Mucosa of descending colon (tissue), 3 donors: Measurements from ENCODE around the gene N4BP2L1. TPM values are rescaled to one million over a fixed set of nuclear protein-coding genes. Genes with fewer than 3 reads are reported as not detected.
"Not testable (repeated sequence)": the region's sequence is repeated elsewhere in the genome, so short reads cannot be mapped to it uniquely, and the experiment has no call there.

Experiments used
- ATAC-seq: fragments of 200-7000 bp; cut with Tn5 transposase; one replicate; pipeline ENCODE4 v1.9.1; 2020; ENCODE audit warnings: mild to moderate bottlenecking, moderate library complexity
- DNase-seq, 3 donors: peaks; one replicate each; pipeline ENCODE4 v3.0.0-alpha.2; 2020
- H3K36me3 ChIP-seq: fragments of 200-600 bp; one replicate; pipeline ENCODE4 v1.8.0; 2021; ENCODE audit warnings: low read depth, mild to moderate bottlenecking
- H3K4me1 ChIP-seq: fragments of 200-600 bp; one replicate; pipeline ENCODE4 v1.8.0; 2021; ENCODE audit warnings: low read depth, mild to moderate bottlenecking
- H3K4me3 ChIP-seq: fragments of 200-600 bp; one replicate; pipeline ENCODE4 v1.8.0; 2021; ENCODE audit warnings: mild to moderate bottlenecking
- H3K9me3 ChIP-seq: fragments of 200-600 bp; one replicate; pipeline ENCODE4 v1.8.0; 2021; ENCODE audit warnings: mild to moderate bottlenecking
- intact Hi-C, 2 donors: fragments of 100-400 bp; cut with DNase I in 1 of 2; cut with micrococcal nuclease in 1 of 2; formaldehyde crosslinking; loops; one replicate each; pipeline versions ENCODE4 v1.11.0 to v1.11.1; 2022; cut with DNase I, micrococcal nuclease
- total RNA-seq, 3 donors: library from RNA; stranded (reverse); fragmentation: NEBNext Ultra II Directional in 2 of 3; extraction: Animal tissue kit (Norgen Biotek cat#: 25700) in 2 of 3; gene quantifications; one replicate each; pipeline versions ENCODE4 v1.2.1 to v1.2.4, GENCODE V29; 2021 to 2023
- TF ChIP-seq, protein P1 (sequence below): fragments of 200-600 bp; IDR thresholded peaks from one replicate; pipeline ENCODE4 v1.8.0; 2022; ENCODE audit warnings: antibody characterized with exemption, mild to moderate bottlenecking
- donor health status: DM: no; HTN: no; CAD: no; lungs with moderate emphysema.
- donor health status: DM: no; HTN: no; CAD: no.
- donor health status: DM: no; HTN: yes; CAD: no.

The N4BP2L1 gene
- total RNA-seq, 3 donors from 2014 or later, result 8.5 to 14.1 (median 11.6) TPM

GRCh38 chr13:32378012-32378411 lies 49.9 kb downstream of the N4BP2L1 start:
- Histone ChIP-seq H3K4me3 (no peak overlapping the region), H3K9me3 (no peaks in the 10 kb centered on the region), H3K4me1 (no peaks in the 10 kb centered on the region), H3K36me3 (no peaks in the 10 kb centered on the region)
- intact Hi-C loops, result no loop called here
- ATAC-seq, result no peak
- DNase-seq, result no peak
- TF ChIP-seq, protein P1, sequence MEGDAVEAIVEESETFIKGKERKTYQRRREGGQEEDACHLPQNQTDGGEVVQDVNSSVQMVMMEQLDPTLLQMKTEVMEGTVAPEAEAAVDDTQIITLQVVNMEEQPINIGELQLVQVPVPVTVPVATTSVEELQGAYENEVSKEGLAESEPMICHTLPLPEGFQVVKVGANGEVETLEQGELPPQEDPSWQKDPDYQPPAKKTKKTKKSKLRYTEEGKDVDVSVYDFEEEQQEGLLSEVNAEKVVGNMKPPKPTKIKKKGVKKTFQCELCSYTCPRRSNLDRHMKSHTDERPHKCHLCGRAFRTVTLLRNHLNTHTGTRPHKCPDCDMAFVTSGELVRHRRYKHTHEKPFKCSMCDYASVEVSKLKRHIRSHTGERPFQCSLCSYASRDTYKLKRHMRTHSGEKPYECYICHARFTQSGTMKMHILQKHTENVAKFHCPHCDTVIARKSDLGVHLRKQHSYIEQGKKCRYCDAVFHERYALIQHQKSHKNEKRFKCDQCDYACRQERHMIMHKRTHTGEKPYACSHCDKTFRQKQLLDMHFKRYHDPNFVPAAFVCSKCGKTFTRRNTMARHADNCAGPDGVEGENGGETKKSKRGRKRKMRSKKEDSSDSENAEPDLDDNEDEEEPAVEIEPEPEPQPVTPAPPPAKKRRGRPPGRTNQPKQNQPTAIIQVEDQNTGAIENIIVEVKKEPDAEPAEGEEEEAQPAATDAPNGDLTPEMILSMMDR, result no peak

DNA sequence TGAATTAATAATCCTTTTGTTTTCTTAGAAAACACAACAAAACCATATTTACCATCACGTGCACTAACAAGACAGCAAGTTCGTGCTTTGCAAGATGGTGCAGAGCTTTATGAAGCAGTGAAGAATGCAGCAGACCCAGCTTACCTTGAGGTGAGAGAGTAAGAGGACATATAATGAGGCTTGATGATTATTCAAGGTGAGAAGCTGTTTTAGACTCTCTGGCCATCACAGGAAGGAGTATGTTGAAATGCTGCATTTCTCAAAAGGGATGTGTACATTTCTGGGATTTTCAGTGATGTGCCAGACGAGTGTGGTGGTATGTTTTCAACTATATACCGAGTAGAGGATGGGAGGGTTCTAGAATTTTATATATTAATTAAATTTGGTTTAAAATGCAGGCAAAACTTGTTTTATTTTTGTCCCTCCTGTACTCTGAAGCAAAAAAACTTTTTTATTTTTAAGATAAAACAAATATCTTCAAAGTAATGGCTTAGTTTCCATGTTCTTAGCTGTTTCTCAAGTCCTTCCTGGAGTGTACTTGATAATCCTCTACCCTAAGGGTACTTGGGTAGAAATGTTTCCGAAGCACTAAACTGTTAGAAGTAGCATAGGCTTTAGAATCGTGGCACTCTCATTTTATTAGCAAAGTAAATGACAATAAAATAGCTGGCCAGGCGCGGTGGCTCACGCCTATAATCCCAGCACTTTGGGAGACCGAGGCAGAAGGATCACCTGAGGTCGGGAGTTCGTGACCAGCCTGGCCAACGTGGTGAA lies 51.1 kb downstream of the N4BP2L1 start:
- Histone ChIP-seq H3K4me3 (no peak overlapping the region), H3K36me3 (no peaks in the 10 kb centered on the region), H3K9me3 (no peaks in the 10 kb centered on the region), H3K4me1 (no peaks in the 10 kb centered on the region)
- DNase-seq (no peak), ATAC-seq (no peak)
- intact Hi-C loops, result no loop called here
- TF ChIP-seq, protein P1, result no peak

- Histone ChIP-seq H3K4me3 (no peak overlapping the region), H3K9me3 (no peaks in the 10 kb centered on the region), H3K4me1 (no peaks in the 10 kb centered on the region), H3K36me3 (no peaks in the 10 kb centered on the region)
- intact Hi-C loops, result no loop called here
- no peak for DNase-seq
- no peak for ATAC-seq
- TF ChIP-seq, protein P1, result no peak
Observed at GRCh38 chr13:32370805-32371204, 57.1 kb downstream of the N4BP2L1 start.

DNA sequence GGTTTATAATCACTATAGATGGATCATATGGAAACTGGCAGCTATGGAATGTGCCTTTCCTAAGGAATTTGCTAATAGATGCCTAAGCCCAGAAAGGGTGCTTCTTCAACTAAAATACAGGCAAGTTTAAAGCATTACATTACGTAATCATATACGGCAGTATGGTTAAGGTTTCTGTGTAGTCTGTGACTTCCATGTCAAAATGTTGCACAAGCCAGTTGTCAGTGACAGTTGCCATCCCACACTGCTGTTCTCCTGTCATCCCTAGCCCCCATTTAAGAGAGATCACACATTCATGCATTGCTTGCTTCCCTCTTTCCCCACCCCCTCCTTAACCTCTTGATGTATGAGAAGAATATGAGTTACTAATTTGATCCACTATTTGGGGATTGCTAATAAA lies 65.4 kb downstream of the N4BP2L1 start:
- no peak overlapping the region for H3K4me3 ChIP-seq
- no peaks in the 10 kb centered on the region for H3K9me3 ChIP-seq
- no peak for ATAC-seq
- no peaks in the 10 kb centered on the region for H3K36me3 ChIP-seq
- H3K4me1 ChIP-seq, result no peaks in the 10 kb centered on the region
- no peak for DNase-seq
- intact Hi-C loops, result no loop called here
- TF ChIP-seq, protein P1, result no peak

- H3K36me3 ChIP-seq, intact Hi-C loops, H3K9me3 ChIP-seq, H3K4me1 ChIP-seq, DNase-seq, H3K4me3 ChIP-seq, ATAC-seq: not testable (repeated sequence)
Observed at GRCh38 chr13:32355935-32356334, 72.0 kb downstream of the N4BP2L1 start.

DNA sequence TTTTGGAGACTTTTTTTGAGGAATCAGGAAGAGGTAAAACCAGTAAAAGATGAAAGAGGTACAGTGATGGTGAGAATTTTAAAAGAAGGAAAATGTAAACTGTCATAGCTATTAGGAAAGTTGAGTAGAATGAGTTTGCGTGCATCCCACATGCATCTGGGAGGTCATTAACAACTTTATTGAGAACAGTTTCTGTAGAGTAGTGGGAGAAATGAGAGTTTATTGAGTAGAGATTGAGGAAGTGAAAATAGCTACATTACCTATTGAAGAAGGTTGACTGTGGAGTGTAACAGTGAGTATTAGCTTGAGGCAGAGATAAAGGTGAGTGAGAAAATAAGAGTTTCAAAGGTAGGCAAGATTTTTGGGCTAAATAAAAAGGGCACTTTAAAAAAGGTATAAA lies 73.9 kb downstream of the N4BP2L1 start:
- TF ChIP-seq, protein P1, result no peak
- intact Hi-C loops, result no loop called here
- H3K4me3 ChIP-seq, result no peak overlapping the region
- H3K4me1 ChIP-seq, result no peaks in the 10 kb centered on the region
- no peak for ATAC-seq
- no peak for DNase-seq
- no peaks in the 10 kb centered on the region for H3K9me3 ChIP-seq
- H3K36me3 ChIP-seq, result no peaks in the 10 kb centered on the region

DNA sequence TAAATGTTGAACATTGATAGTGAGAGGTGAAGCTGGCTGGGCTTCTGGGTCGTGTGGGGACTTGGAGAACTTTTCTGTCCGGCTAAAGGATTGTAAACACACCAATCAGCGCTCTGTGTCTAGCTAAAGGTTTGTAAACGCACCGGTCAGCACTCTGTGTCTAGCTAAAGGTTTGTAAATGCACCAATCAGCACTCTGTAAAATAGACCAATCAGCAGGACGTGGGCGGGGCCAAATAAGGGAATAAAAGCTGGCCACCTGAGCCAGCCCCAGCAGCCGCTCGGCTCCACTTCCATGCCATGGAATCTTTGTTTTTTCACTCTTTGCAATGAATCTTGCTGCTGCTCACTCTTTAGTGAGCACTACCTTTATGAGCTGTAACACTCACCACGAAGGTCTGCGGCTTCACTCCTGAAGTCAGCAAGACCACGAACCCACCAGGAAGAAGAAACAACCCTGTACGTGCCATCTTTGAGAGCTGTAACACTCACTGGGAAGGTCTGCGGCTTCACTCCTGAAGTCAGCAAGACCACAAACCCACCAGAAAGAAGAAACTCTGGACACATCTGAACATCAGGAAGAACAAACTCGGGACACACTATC lies 77.0 kb downstream of the N4BP2L1 start:
- H3K4me3 ChIP-seq, ATAC-seq, H3K36me3 ChIP-seq, intact Hi-C loops, H3K4me1 ChIP-seq, H3K9me3 ChIP-seq, DNase-seq: not testable (repeated sequence)
